Astrocyte (in vitro differentiated cells and primary cell): ENCODE measurements around the gene PTGFRN. TPM values are rescaled to one million over a fixed set of nuclear protein-coding genes. Genes with fewer than 3 reads are reported as not detected.
"Not testable (repeated sequence)": the region's sequence is repeated elsewhere in the genome, so short reads cannot be mapped to it uniquely, and the experiment has no call there.

Experiments
- DNase-seq: peaks from one replicate; pipeline ENCODE4 v3.0.0-alpha.2; 2010; ENCODE audit warnings: low read depth
- FAIRE-seq: peaks from 2 replicates; lab custom pipeline; 2011; peaks lifted over from hg19 to GRCh38; lab: Jason Lieb, UNC
- H2AFZ ChIP-seq: 2 replicates; pipeline ENCODE4 v1.6.0; 2012; ENCODE audit warnings: low read depth, low read length, inconsistent platforms
- H3K27ac ChIP-seq: 2 replicates; pipeline ENCODE4 v1.5.1; 2011; ENCODE audit warnings: low read depth, low read length, inconsistent platforms
- H3K27me3 ChIP-seq: 2 replicates; pipeline ENCODE4 v1.6.0; 2011; ENCODE audit warnings: low read length, inconsistent platforms; ENCODE audit not compliant: insufficient read depth
- H3K36me3 ChIP-seq: 2 replicates; pipeline ENCODE4 v1.5.1; 2011; ENCODE audit warnings: low read length, inconsistent platforms; ENCODE audit not compliant: insufficient read depth
- H3K4me1 ChIP-seq: 2 replicates; pipeline ENCODE4 v1.5.1; 2011; ENCODE audit warnings: low read length, inconsistent platforms; ENCODE audit not compliant: insufficient read depth
- H3K4me2 ChIP-seq: 2 replicates; pipeline ENCODE4 v1.6.0; 2012; ENCODE audit warnings: low read length, inconsistent platforms
- H3K4me3 ChIP-seq: 2 replicates; pipeline ENCODE4 v1.5.1; 2011; ENCODE audit warnings: low read depth, mild to moderate bottlenecking, low read length, inconsistent platforms; ENCODE audit not compliant: insufficient read depth
- H3K79me2 ChIP-seq: 2 replicates; pipeline ENCODE4 v1.6.0; 2012; ENCODE audit warnings: mild to moderate bottlenecking, low read length, inconsistent platforms; ENCODE audit not compliant: insufficient read depth
- H3K9ac ChIP-seq: 2 replicates; pipeline ENCODE4 v1.6.0; 2012; ENCODE audit warnings: mild to moderate bottlenecking, low read length, inconsistent platforms
- H3K9me3 ChIP-seq: 2 replicates; pipeline ENCODE4 v1.5.1; 2012; ENCODE audit warnings: low read depth, mild to moderate bottlenecking, low read length, inconsistent platforms; ENCODE audit not compliant: insufficient read depth
- H4K20me1 ChIP-seq: 2 replicates; pipeline ENCODE4 v1.6.0; 2012; ENCODE audit warnings: low read length, inconsistent platforms; ENCODE audit not compliant: insufficient read depth
- H3K27ac Mint-ChIP-seq: one replicate; pipeline ENCODE4 v1.8.0; 2021; ENCODE audit warnings: mild to moderate bottlenecking, mixed read lengths; ENCODE audit not compliant: unreplicated experiment
- H3K27me3 Mint-ChIP-seq: one replicate; pipeline ENCODE4 v1.8.0; 2021; ENCODE audit warnings: low read depth, mixed read lengths; ENCODE audit not compliant: unreplicated experiment
- H3K36me3 Mint-ChIP-seq: one replicate; pipeline ENCODE4 v1.8.0; 2021; ENCODE audit warnings: low read depth, mixed read lengths; ENCODE audit not compliant: unreplicated experiment
- H3K4me1 Mint-ChIP-seq: one replicate; pipeline ENCODE4 v1.8.0; 2021; ENCODE audit warnings: low read depth, mixed read lengths; ENCODE audit not compliant: unreplicated experiment
- H3K4me3 Mint-ChIP-seq: one replicate; pipeline ENCODE4 v1.8.0; 2021; ENCODE audit warnings: mild to moderate bottlenecking, moderate library complexity, mixed read lengths; ENCODE audit not compliant: unreplicated experiment
- H3K9me3 Mint-ChIP-seq: one replicate; pipeline ENCODE4 v1.8.0; 2021; ENCODE audit warnings: mild to moderate bottlenecking, mixed read lengths; ENCODE audit not compliant: unreplicated experiment
- CTCF ChIP-seq: IDR thresholded peaks from 2 replicates; pipeline ENCODE4 v1.5.1; 2011; ENCODE audit warnings: low read depth, mild to moderate bottlenecking, inconsistent platforms, low read length, moderate library complexity; ENCODE audit not compliant: insufficient read depth
- EZH2 ChIP-seq: IDR thresholded peaks from 2 replicates; pipeline ENCODE4 v1.6.1; 2012; ENCODE audit warnings: mild to moderate bottlenecking, low read length, inconsistent platforms; ENCODE audit not compliant: insufficient read depth
- total RNA-seq: library from RNA; stranded (reverse); gene quantifications from 2 replicates; pipeline ENCODE4 v1.2.1, GENCODE V29; 2021

PTGFRN gene
- total RNA-seq, 1 donor from 2014 or later, result 157 TPM

GRCh38 chr1:116971965-116972673 is 62.4 kb downstream of the PTGFRN start:
- H2AFZ ChIP-seq, result no peak overlapping the region
- H3K9ac ChIP-seq, result peak overlapping the region; percentile 59
- Mint-ChIP-seq H3K9me3 (peaks cover 5% of the 10 kb centered on the region), H3K27ac (peak overlapping the region; percentile 88), H3K4me3 (no peak overlapping the region), H3K36me3 (peaks cover 36% of the 10 kb centered on the region), H3K27me3 (no peaks in the 10 kb centered on the region), H3K4me1 (peaks cover 29% of the 10 kb centered on the region)
- FAIRE-seq, result no peak
- H3K9me3 ChIP-seq, result no peaks in the 10 kb centered on the region
- no peak for TF ChIP-seq EZH2
- TF ChIP-seq CTCF, result no peak
- H3K79me2 ChIP-seq, result peaks cover 3% of the 10 kb centered on the region
- no peak for DNase-seq
- H3K27ac ChIP-seq, result peak overlapping the region; percentile 78
- H3K27me3 ChIP-seq, result no peaks in the 10 kb centered on the region
- peak overlapping the region; percentile 22 for H3K4me2 ChIP-seq
- H3K4me3 ChIP-seq, result no peak overlapping the region
- peaks cover 1% of the 10 kb centered on the region for H3K36me3 ChIP-seq
- H4K20me1 ChIP-seq, result no peaks in the 10 kb centered on the region
- H3K4me1 ChIP-seq, result peaks cover 17% of the 10 kb centered on the region

GRCh38 chr1:116972674-116973030 is 62.9 kb downstream of the PTGFRN start:
- Mint-ChIP-seq H3K4me1 (peaks cover 29% of the 10 kb centered on the region), H3K9me3 (peaks cover 7% of the 10 kb centered on the region), H3K4me3 (no peak overlapping the region), H3K27ac (peak overlapping the region; percentile 88), H3K27me3 (no peaks in the 10 kb centered on the region), H3K36me3 (peaks cover 36% of the 10 kb centered on the region)
- Histone ChIP-seq H3K4me2 (peak overlapping the region; percentile 34), H3K36me3 (no peaks in the 10 kb centered on the region), H3K9me3 (no peaks in the 10 kb centered on the region), H3K27ac (peak overlapping the region; percentile 78), H3K9ac (peak overlapping the region; percentile 63), H3K4me1 (peaks cover 17% of the 10 kb centered on the region), H3K27me3 (no peaks in the 10 kb centered on the region), H4K20me1 (no peaks in the 10 kb centered on the region), H3K4me3 (no peak overlapping the region), H2AFZ (no peak overlapping the region), H3K79me2 (peaks cover 3% of the 10 kb centered on the region)
- FAIRE-seq, result no peak
- DNase-seq, result peak; percentile 51
- TF ChIP-seq EZH2 (no peak), CTCF (no peak)

GRCh38 chr1:116980309-116980708 is 70.6 kb downstream of the PTGFRN start:
- not testable (repeated sequence) for H4K20me1 ChIP-seq, H3K27ac ChIP-seq, FAIRE-seq, H3K27me3 Mint-ChIP-seq, H2AFZ ChIP-seq, H3K36me3 ChIP-seq, H3K9me3 Mint-ChIP-seq, H3K4me1 ChIP-seq, H3K79me2 ChIP-seq, H3K4me1 Mint-ChIP-seq, H3K9me3 ChIP-seq, H3K4me3 Mint-ChIP-seq, H3K4me2 ChIP-seq, DNase-seq, H3K27ac Mint-ChIP-seq, H3K9ac ChIP-seq, H3K27me3 ChIP-seq, H3K4me3 ChIP-seq
- H3K36me3 Mint-ChIP-seq, result peaks cover 25% of the 10 kb centered on the region
